ENCODE measurements around the gene KIAA0319L.
"Not testable (repeated sequence)": the region's sequence is repeated elsewhere in the genome, so short reads cannot be mapped to it uniquely, and the experiment has no call there.

KIAA0319L gene

DNA sequence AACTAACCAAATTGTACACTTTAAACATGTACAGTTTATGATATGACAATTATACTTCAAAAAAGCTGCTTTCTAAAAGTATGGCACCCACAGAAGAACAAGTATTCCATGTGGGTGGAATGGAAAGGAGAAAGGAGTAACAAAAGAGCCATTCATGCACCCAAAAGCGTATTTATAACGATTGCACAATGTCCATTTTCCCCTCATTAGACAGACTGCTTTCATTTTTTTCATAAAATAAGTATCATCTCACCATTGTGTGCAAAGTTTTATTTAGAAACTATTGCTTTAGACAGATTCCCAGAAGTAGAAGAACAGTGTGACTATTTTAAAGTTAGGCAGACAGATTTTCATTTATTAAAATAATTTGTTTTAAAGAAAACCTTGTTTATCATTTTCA lies 59.6 kb downstream of the KIAA0319L start:
- H3K27ac ChIP-seq: no peak overlapping the region
- no peak for TF ChIP-seq ZFX (IDR thresholded peaks at IDR 0.05; ENCODE audit: borderline replicate concordance)

DNA sequence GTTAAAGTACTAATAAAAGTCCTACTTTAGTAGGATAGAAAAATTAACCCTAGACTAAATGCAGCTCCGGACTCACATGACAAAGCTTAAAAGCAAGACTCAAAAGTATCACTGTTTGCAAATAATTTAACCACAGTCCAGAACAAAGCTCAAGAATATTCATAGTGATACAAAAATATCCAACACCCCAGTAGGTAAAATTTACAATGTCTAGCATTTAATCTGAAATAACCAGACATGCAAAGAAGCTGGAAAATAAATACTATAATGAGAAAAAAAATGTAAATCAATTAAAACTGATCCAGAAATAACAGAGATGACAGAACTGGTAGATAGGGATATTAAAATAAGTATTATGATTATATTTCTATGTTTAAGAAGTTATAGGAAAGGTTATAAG lies 67.0 kb downstream of the KIAA0319L start:
- TF ChIP-seq, protein P1, sequence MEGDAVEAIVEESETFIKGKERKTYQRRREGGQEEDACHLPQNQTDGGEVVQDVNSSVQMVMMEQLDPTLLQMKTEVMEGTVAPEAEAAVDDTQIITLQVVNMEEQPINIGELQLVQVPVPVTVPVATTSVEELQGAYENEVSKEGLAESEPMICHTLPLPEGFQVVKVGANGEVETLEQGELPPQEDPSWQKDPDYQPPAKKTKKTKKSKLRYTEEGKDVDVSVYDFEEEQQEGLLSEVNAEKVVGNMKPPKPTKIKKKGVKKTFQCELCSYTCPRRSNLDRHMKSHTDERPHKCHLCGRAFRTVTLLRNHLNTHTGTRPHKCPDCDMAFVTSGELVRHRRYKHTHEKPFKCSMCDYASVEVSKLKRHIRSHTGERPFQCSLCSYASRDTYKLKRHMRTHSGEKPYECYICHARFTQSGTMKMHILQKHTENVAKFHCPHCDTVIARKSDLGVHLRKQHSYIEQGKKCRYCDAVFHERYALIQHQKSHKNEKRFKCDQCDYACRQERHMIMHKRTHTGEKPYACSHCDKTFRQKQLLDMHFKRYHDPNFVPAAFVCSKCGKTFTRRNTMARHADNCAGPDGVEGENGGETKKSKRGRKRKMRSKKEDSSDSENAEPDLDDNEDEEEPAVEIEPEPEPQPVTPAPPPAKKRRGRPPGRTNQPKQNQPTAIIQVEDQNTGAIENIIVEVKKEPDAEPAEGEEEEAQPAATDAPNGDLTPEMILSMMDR (IDR thresholded peaks at IDR 0.05): no peak
- no peak for TF ChIP-seq ZFX (IDR thresholded peaks at IDR 0.05; ENCODE audit: borderline replicate concordance)
- no peak overlapping the region for H3K27ac ChIP-seq

- no peak overlapping the region for H3K27ac ChIP-seq
- no peak for TF ChIP-seq ZFX (IDR thresholded peaks at IDR 0.05; ENCODE audit: borderline replicate concordance)
Measured at GRCh38 chr1:35488336-35488735, 68.9 kb downstream of the KIAA0319L start.

DNA sequence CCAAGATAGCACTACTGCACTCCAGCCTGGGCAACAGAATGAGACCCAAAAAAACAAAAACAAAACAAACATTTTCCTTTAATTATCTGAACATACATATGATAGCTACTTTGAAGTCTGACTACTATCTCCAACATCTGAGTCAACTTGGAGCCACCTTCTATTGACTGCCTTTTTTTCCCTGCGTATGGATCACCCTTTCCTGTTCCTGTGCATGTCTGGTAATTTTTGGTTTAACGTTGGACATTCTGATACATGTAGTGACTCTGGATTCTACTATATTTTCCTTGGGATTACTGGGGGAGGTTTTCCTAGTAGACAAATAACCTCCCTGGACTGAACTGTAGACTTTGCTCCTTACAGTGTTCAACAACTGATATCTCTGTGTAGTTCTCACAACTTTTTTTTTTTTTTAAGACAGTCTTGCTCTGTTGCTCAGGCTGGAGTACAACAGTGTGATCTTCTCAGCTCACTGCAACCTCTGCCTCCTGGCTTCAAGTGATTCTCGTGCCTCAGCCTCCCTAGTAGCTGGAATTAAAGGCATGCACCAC lies 70.3 kb downstream of the KIAA0319L start:
- TF ChIP-seq ZFX (IDR thresholded peaks at IDR 0.05; ENCODE audit: borderline replicate concordance): no peak
- TF ChIP-seq, protein P1 (IDR thresholded peaks at IDR 0.05): no peak
- no peak overlapping the region for H3K27ac ChIP-seq

GRCh38 chr1:35481229-35481628 lies 76.0 kb downstream of the KIAA0319L start:
- TF ChIP-seq, protein P1 (IDR thresholded peaks at IDR 0.05): no peak
- TF ChIP-seq ZFX (IDR thresholded peaks at IDR 0.05; ENCODE audit: borderline replicate concordance): no peak
- no peak overlapping the region for H3K27ac ChIP-seq

DNA sequence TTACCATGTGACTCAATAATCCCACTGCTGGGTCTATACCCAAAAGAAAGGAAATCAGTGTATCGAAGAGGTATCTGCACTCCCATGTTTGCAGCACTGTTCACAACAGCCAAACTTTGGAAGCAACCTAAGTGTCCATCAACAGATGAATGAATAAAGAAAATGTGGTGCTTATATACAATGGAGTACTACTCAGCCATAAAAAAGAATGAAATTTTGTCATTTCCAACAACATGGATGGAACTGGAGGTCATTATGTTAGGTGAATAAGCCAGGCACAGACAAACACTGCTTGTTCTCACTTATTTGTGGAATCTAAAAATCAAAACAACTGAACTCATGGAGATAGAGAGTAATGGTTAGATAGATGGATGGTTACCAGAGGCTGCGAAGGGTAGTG lies 79.3 kb downstream of the KIAA0319L start:
- no peak overlapping the region for H3K27ac ChIP-seq
- TF ChIP-seq, protein P1 (IDR thresholded peaks at IDR 0.05): no peak
- no peak for TF ChIP-seq ZFX (IDR thresholded peaks at IDR 0.05; ENCODE audit: borderline replicate concordance)

GRCh38 chr1:35475856-35476674 lies 81.1 kb downstream of the KIAA0319L start:
- H3K27ac ChIP-seq: peak overlapping the region; percentile 22
- TF ChIP-seq ZFX (IDR thresholded peaks at IDR 0.05; ENCODE audit: borderline replicate concordance): no peak
- TF ChIP-seq, protein P1 (IDR thresholded peaks at IDR 0.05): no peak

DNA sequence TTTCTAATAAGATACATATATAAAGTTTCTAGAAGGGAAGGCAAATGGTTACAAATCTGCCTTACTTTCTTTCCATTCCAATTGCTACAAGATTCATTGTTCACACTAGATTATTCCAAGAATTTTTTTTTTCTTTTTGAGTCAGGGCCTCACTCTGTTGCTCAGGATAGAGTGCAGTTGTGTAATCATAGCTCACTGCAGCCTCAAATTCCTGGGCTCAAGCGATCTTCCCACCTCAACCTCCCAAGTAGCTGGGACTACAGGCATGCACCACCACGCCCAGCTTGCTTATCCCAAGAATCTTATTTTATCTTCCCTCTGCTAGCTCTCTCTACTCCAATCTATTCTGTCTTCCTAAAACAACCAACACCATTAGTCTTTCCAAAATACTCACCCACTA lies 81.8 kb downstream of the KIAA0319L start:
- no peak overlapping the region for H3K27ac ChIP-seq
- TF ChIP-seq, protein P1 (IDR thresholded peaks at IDR 0.05): no peak
- no peak for TF ChIP-seq ZFX (IDR thresholded peaks at IDR 0.05; ENCODE audit: borderline replicate concordance)

DNA sequence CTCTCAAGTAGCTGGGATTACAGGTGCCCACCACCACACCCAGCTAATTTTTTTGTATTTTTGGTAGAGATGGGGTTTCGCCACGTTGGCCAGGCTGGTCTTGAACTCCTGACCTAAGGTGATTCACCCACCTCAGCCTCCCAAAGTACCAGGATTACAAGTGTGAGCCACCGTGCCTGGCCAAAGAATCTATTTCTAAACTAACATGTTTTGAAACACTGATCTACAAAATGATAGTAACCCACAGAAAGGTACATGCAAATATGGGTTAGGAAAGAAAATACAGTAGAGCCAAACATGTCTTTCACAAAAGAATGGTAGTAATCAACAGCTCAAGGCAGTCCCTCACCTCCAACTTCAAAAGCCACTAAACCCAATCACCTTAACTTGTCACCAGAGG lies 84.0 kb downstream of the KIAA0319L start:
- H3K27ac ChIP-seq: not testable (repeated sequence)

Measured in 22Rv1 (cell line).